K562 (cell line): Measurements from ENCODE around the gene RBMS3.

Experiments
- DNMT1 ChIP-seq: fragments of 450-650 bp; IDR thresholded peaks from 2 replicates; pipeline ENCODE4 v1.6.1; 2016; ENCODE audit warnings: antibody characterized with exemption, mild to moderate bottlenecking
- NFRKB ChIP-seq: fragments of 450-650 bp; IDR thresholded peaks from 2 replicates; pipeline ENCODE4 v1.6.1; 2016; ENCODE audit warnings: low read depth
- PRDM10 ChIP-seq: fragments of 450-650 bp; IDR thresholded peaks from 2 replicates; pipeline ENCODE4 v1.6.1; 2018; ENCODE audit not compliant: partially characterized antibody
- SAFB ChIP-seq: fragments of 200-400 bp; formaldehyde crosslinking; IDR thresholded peaks from 2 replicates; pipeline ENCODE4 v1.6.1; 2017; ENCODE audit warnings: low read depth, low read length, borderline replicate concordance
- ZHX1 ChIP-seq: fragments of 150-350 bp; conservative IDR thresholded peaks from 2 replicates; pipeline ENCODE4 v1.6.1; 2014; ENCODE audit warnings: low read length
- ZNF766 ChIP-seq: fragments of 200-800 bp; sonication (Bioruptor generic); conservative IDR thresholded peaks from 2 replicates; pipeline ENCODE4 v1.6.1; 2016; ENCODE audit warnings: missing genetic modification characterization, missing compliant biosample characterization
- TF ChIP-seq, protein P1 (sequence below), 3 experiments: IDR thresholded peaks in 2 of 3; conservative IDR thresholded peaks in 1 of 3; 2 replicates each; pipeline ENCODE4 v1.5.1; 2011 to 2012; ENCODE audit warnings: low read length in 3 of 3, mild to moderate bottlenecking in 3 of 3, control low read depth in 2 of 3, improper control_type of control experiment in 1 of 3, inconsistent platforms in 1 of 3, low read depth in 1 of 3, mixed read lengths in 1 of 3, moderate library complexity in 1 of 3; ENCODE audit not compliant: insufficient read depth in 2 of 3

GRCh38 chr3:29924783-29925561 lies 644.1 kb downstream of the RBMS3 start:
- TF ChIP-seq DNMT1, result no peak
- no peak for TF ChIP-seq SAFB
- TF ChIP-seq, protein P1, sequence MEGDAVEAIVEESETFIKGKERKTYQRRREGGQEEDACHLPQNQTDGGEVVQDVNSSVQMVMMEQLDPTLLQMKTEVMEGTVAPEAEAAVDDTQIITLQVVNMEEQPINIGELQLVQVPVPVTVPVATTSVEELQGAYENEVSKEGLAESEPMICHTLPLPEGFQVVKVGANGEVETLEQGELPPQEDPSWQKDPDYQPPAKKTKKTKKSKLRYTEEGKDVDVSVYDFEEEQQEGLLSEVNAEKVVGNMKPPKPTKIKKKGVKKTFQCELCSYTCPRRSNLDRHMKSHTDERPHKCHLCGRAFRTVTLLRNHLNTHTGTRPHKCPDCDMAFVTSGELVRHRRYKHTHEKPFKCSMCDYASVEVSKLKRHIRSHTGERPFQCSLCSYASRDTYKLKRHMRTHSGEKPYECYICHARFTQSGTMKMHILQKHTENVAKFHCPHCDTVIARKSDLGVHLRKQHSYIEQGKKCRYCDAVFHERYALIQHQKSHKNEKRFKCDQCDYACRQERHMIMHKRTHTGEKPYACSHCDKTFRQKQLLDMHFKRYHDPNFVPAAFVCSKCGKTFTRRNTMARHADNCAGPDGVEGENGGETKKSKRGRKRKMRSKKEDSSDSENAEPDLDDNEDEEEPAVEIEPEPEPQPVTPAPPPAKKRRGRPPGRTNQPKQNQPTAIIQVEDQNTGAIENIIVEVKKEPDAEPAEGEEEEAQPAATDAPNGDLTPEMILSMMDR (IDR thresholded peaks at IDR 0.05 in 2 of 3, conservative IDR thresholded peaks at IDR 0.05 in 1 of 3; ENCODE audit: insufficient read depth in 2 of 3, low read depth in 1 of 3, low read length in 3 of 3), result no peak
- no peak for TF ChIP-seq PRDM10
- no peak for TF ChIP-seq ZNF766
- TF ChIP-seq NFRKB, result no peak
- no peak for TF ChIP-seq ZHX1
